Measurements from ENCODE around the gene CMSS1.

The CMSS1 gene

GRCh38 chr3:100096866-100097265 is 279.2 kb downstream of the CMSS1 start:
- Histone ChIP-seq H3K4me1 (ENCODE audit: low read length) (no peaks in the 10 kb centered on the region), H3K27me3 (replicated peaks; ENCODE audit: insufficient read depth, low read length) (no peaks in the 10 kb centered on the region), H3K79me2 (ENCODE audit: low read length) (no peaks in the 10 kb centered on the region), H3K4me3 (ENCODE audit: low read length) (no peak overlapping the region), H3K27ac (ENCODE audit: low read length) (no peak overlapping the region), H3K9me3 (replicated peaks; ENCODE audit: insufficient read depth, low read length) (no peaks in the 10 kb centered on the region), H3K4me2 (ENCODE audit: low read depth, low read length) (no peak overlapping the region), H3K9ac (ENCODE audit: low read length) (no peak overlapping the region), H2AFZ (ENCODE audit: low read length) (no peak overlapping the region), H4K20me1 (ENCODE audit: insufficient read depth, low read length) (no peaks in the 10 kb centered on the region), H3K9me2 (replicated peaks; ENCODE audit: insufficient read depth, low read length) (no peaks in the 10 kb centered on the region), H3F3A (ENCODE audit: insufficient read depth, low read length) (no peaks in the 10 kb centered on the region), H3K36me3 (replicated peaks; ENCODE audit: insufficient read depth, low read length) (no peaks in the 10 kb centered on the region)
- TF ChIP-seq EZH2phosphoT487 (IDR thresholded peaks at IDR 0.05; ENCODE audit: low read length), result no peak
- no peak for TF ChIP-seq CTCF (IDR thresholded peaks at IDR 0.05; ENCODE audit: low read length)
- TF ChIP-seq EZH2 (optimal IDR thresholded peaks at IDR 0.05; ENCODE audit: low read depth, low read length), result no peak
- no peak for DNase-seq

- no peak overlapping the region for H3K27ac ChIP-seq (ENCODE audit: low read length)
- no peak for DNase-seq
- H3K27me3 ChIP-seq (replicated peaks; ENCODE audit: insufficient read depth, low read length), result no peaks in the 10 kb centered on the region
Measured at GRCh38 chr3:100097919-100098783, 280.5 kb downstream of the CMSS1 start.

DNA sequence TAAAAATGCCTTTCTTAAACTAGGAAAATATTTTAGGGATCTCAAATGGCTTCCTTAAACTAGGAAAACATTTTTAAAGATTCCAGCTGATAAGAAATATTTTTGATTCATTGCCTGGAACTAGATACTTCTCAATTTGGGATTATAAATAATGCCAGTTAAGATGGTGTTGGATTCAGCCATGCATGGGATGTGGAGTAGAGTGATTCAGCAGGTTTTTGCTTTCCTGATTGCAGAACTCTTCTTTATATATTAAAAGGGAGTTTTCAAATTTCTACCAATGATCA is 281.1 kb downstream of the CMSS1 start:
- TF ChIP-seq EZH2 (optimal IDR thresholded peaks at IDR 0.05; ENCODE audit: low read depth, low read length), result no peak
- no peak overlapping the region for H2AFZ ChIP-seq (ENCODE audit: low read length)
- no peak overlapping the region for H3K4me2 ChIP-seq (ENCODE audit: low read depth, low read length)
- H3K79me2 ChIP-seq (ENCODE audit: low read length), result no peaks in the 10 kb centered on the region
- H3K4me1 ChIP-seq (ENCODE audit: low read length), result peaks cover 5% of the 10 kb centered on the region
- H3K27me3 ChIP-seq (replicated peaks; ENCODE audit: insufficient read depth, low read length), result no peaks in the 10 kb centered on the region
- peaks cover 2% of the 10 kb centered on the region; the same call in 1 of the 2 replicates for H3F3A ChIP-seq (ENCODE audit: insufficient read depth, low read length)
- H3K9me3 ChIP-seq (replicated peaks; ENCODE audit: insufficient read depth, low read length), result no peaks in the 10 kb centered on the region
- no peak overlapping the region for H3K4me3 ChIP-seq (ENCODE audit: low read length)
- H3K9ac ChIP-seq (ENCODE audit: low read length), result no peak overlapping the region
- H3K27ac ChIP-seq (ENCODE audit: low read length), result no peak overlapping the region
- H3K36me3 ChIP-seq (replicated peaks; ENCODE audit: insufficient read depth, low read length), result no peaks in the 10 kb centered on the region
- H4K20me1 ChIP-seq (ENCODE audit: insufficient read depth, low read length), result no peaks in the 10 kb centered on the region
- H3K9me2 ChIP-seq (replicated peaks; ENCODE audit: insufficient read depth, low read length), result no peaks in the 10 kb centered on the region
- DNase-seq, result no peak

More at GRCh38 chr3:100097919-100098783, 280.5 kb downstream of the CMSS1 start:
- Histone ChIP-seq H3K4me3 (ENCODE audit: low read length) (no peak overlapping the region), H3K9me3 (replicated peaks; ENCODE audit: insufficient read depth, low read length) (no peaks in the 10 kb centered on the region), H3K9ac (ENCODE audit: low read length) (no peak overlapping the region), H3K4me1 (ENCODE audit: low read length) (no peaks in the 10 kb centered on the region), H3F3A (ENCODE audit: insufficient read depth, low read length) (no peaks in the 10 kb centered on the region), H2AFZ (ENCODE audit: low read length) (no peak overlapping the region), H3K9me2 (replicated peaks; ENCODE audit: insufficient read depth, low read length) (no peaks in the 10 kb centered on the region), H4K20me1 (ENCODE audit: insufficient read depth, low read length) (no peaks in the 10 kb centered on the region), H3K36me3 (replicated peaks; ENCODE audit: insufficient read depth, low read length) (no peaks in the 10 kb centered on the region), H3K4me2 (ENCODE audit: low read depth, low read length) (no peak overlapping the region), H3K79me2 (ENCODE audit: low read length) (no peaks in the 10 kb centered on the region)
- TF ChIP-seq EZH2 (optimal IDR thresholded peaks at IDR 0.05; ENCODE audit: low read depth, low read length) (no peak), EZH2phosphoT487 (IDR thresholded peaks at IDR 0.05; ENCODE audit: low read length) (no peak), CTCF (IDR thresholded peaks at IDR 0.05; ENCODE audit: low read length) (no peak)

- no peak overlapping the region for H3K27ac ChIP-seq (ENCODE audit: low read length)
- no peaks in the 10 kb centered on the region for H3K36me3 ChIP-seq (replicated peaks; ENCODE audit: insufficient read depth, low read length)
- H4K20me1 ChIP-seq (ENCODE audit: insufficient read depth, low read length), result no peaks in the 10 kb centered on the region
- no peaks in the 10 kb centered on the region for H3K79me2 ChIP-seq (ENCODE audit: low read length)
- no peaks in the 10 kb centered on the region for H3K9me2 ChIP-seq (replicated peaks; ENCODE audit: insufficient read depth, low read length)
- no peak overlapping the region for H3K4me2 ChIP-seq (ENCODE audit: low read depth, low read length)
- H3K4me1 ChIP-seq (ENCODE audit: low read length), result peaks cover 14% of the 10 kb centered on the region
- H3K4me3 ChIP-seq (ENCODE audit: low read length), result no peak overlapping the region
- H3K9ac ChIP-seq (ENCODE audit: low read length), result no peak overlapping the region
- no peak overlapping the region for H2AFZ ChIP-seq (ENCODE audit: low read length)
- H3K27me3 ChIP-seq (replicated peaks; ENCODE audit: insufficient read depth, low read length), result no peaks in the 10 kb centered on the region
- DNase-seq, result no peak
- no peaks in the 10 kb centered on the region for H3K9me3 ChIP-seq (replicated peaks; ENCODE audit: insufficient read depth, low read length)
- no peak for TF ChIP-seq CTCF (IDR thresholded peaks at IDR 0.05; ENCODE audit: low read length)
- TF ChIP-seq EZH2phosphoT487 (IDR thresholded peaks at IDR 0.05; ENCODE audit: low read length), result no peak
- TF ChIP-seq EZH2 (optimal IDR thresholded peaks at IDR 0.05; ENCODE audit: low read depth, low read length), result no peak
- H3F3A ChIP-seq (ENCODE audit: insufficient read depth, low read length), result peaks cover 11% of the 10 kb centered on the region
Measured at GRCh38 chr3:100099621-100100020, 282.0 kb downstream of the CMSS1 start.

All from MM.1S (cell line).